GM12878 (cell line): Measurements from ENCODE around the gene TM9SF2. TPM values are rescaled to one million over a fixed set of nuclear protein-coding genes. Genes with fewer than 3 reads are reported as not detected.

Source experiments
- ATAC-seq: fragments of 200-7000 bp; cut with Tn5 transposase; 3 replicates; pipeline ENCODE4 v1.9.1; 2020; ENCODE audit warnings: mild to moderate bottlenecking, moderate library complexity
- BruUV-seq: library from RNA; stranded (reverse); fragments of 400-500 nt; replicated peaks from 2 replicates; lab custom pipeline; 2021; lab: Mats Ljungman, UMichigan
- CTCF ChIA-PET: fragments of 300-600 bp; sonication (Branson Sonifier 250); formaldehyde crosslinking; extraction: SDS; loops from one replicate; lab custom pipeline; 2021; ENCODE audit warnings: inconsistent platforms; lab: Yijun Ruan, JAX
- POLR2A ChIA-PET: fragments of 350-600 bp; formaldehyde crosslinking; extraction: SDS; loops from one replicate; lab custom pipeline; 2021; ENCODE audit warnings: inconsistent platforms; lab: Charles Lee
- RAD21 ChIA-PET: fragments of 300-600 bp; sonication (Branson Sonifier 250); formaldehyde crosslinking; loops from one replicate; lab custom pipeline; 2023; ENCODE audit warnings: antibody characterized with exemption; ENCODE audit not compliant: unreplicated experiment; lab: Charles Lee
- SMC1A ChIA-PET: fragments of 300-600 bp; sonication (Branson Sonifier 250); formaldehyde crosslinking; loops from one replicate; lab custom pipeline; 2023; ENCODE audit not compliant: unreplicated experiment, uncharacterized antibody; lab: Charles Lee
- DNase-seq: peaks from one replicate; pipeline ENCODE4 v3.0.0-alpha.2; 2011; ENCODE audit warnings: low read depth, low spot score
- FAIRE-seq: peaks from 3 replicates; lab custom pipeline; 2011; peaks lifted over from hg19 to GRCh38; lab: Jason Lieb, UNC
- H2AFZ ChIP-seq: 2 replicates; pipeline ENCODE4 v1.6.0; 2011; ENCODE audit warnings: low read depth, low read length, control low read depth; ENCODE audit not compliant: control insufficient read depth
- H3K27ac ChIP-seq: 2 replicates; pipeline ENCODE4 v1.5.1; 2011; ENCODE audit warnings: control low read depth; ENCODE audit not compliant: control insufficient read depth, insufficient read depth
- H3K27me3 ChIP-seq, 2 experiments: replicated peaks in 1 of 2; 2 replicates each; pipeline versions ENCODE4 v1.6.0 to v1.6.1; 2011; ENCODE audit warnings: low read length in 1 of 2; ENCODE audit not compliant: control insufficient read depth in 2 of 2, insufficient read depth in 2 of 2
- H3K36me3 ChIP-seq, 2 experiments: 2 replicates each; pipeline ENCODE4 v1.5.1; 2011; ENCODE audit warnings: low read length in 1 of 2; ENCODE audit not compliant: control insufficient read depth in 2 of 2, insufficient read depth in 2 of 2
- H3K4me1 ChIP-seq: 2 replicates; pipeline ENCODE4 v1.6.1; 2011; ENCODE audit warnings: mild to moderate bottlenecking, low read length, moderate library complexity, mixed read lengths; ENCODE audit not compliant: control insufficient read depth, insufficient read depth
- H3K4me2 ChIP-seq: 2 replicates; pipeline ENCODE4 v1.6.0; 2011; ENCODE audit warnings: control low read depth; ENCODE audit not compliant: control insufficient read depth, insufficient read depth
- H3K4me3 ChIP-seq: fragments of 200-600 bp; sonication (generic); 2 replicates; pipeline ENCODE4 v1.5.1; 2016
- H3K79me2 ChIP-seq: 2 replicates; pipeline ENCODE4 v1.6.0; 2011; ENCODE audit warnings: low read length; ENCODE audit not compliant: control insufficient read depth, insufficient read depth
- H3K9ac ChIP-seq: 2 replicates; pipeline ENCODE4 v1.8.0; 2011; ENCODE audit warnings: low read length, control low read depth, mixed read lengths; ENCODE audit not compliant: control insufficient read depth, insufficient read depth
- H3K9me3 ChIP-seq: replicated peaks from 3 replicates; pipeline ENCODE4 v1.5.1; 2011; ENCODE audit warnings: mild to moderate bottlenecking, low read length; ENCODE audit not compliant: control insufficient read depth, insufficient read depth
- H4K20me1 ChIP-seq: 2 replicates; pipeline ENCODE4 v1.6.0; 2011; ENCODE audit not compliant: control insufficient read depth, insufficient read depth
- BCL11A ChIP-seq: IDR thresholded peaks from 2 replicates; pipeline ENCODE4 v1.6.1; 2011; ENCODE audit warnings: low read depth, low read length
- CBX3 ChIP-seq: fragments of 200-600 bp; sonication (generic); IDR thresholded peaks from 2 replicates; pipeline ENCODE4 v1.6.1; 2016; ENCODE audit warnings: low read depth, borderline replicate concordance
- HDGF ChIP-seq: fragments of 450-650 bp; IDR thresholded peaks from 2 replicates; pipeline ENCODE4 v1.6.1; 2016; ENCODE audit warnings: antibody characterized with exemption
- NKRF ChIP-seq: fragments of 450-650 bp; conservative IDR thresholded peaks from 2 replicates; pipeline ENCODE4 v1.6.1; 2017; ENCODE audit warnings: mild to moderate bottlenecking, moderate library complexity
- PRDM15 ChIP-seq: fragments of 450-650 bp; formaldehyde crosslinking; IDR thresholded peaks from 2 replicates; pipeline ENCODE4 v1.4.0; 2020; ENCODE audit warnings: mild to moderate bottlenecking, moderate library complexity
- RELB ChIP-seq: fragments of 450-650 bp; IDR thresholded peaks from 2 replicates; pipeline ENCODE4 v1.6.1; 2017; ENCODE audit warnings: low read depth, mild to moderate bottlenecking, moderate library complexity
- REST ChIP-seq: IDR thresholded peaks from 2 replicates; pipeline ENCODE4 v1.6.1; 2012; ENCODE audit warnings: mild to moderate bottlenecking, low read depth, low read length
- YY1 ChIP-seq: IDR thresholded peaks from 2 replicates; pipeline ENCODE4 v1.6.1; 2011; ENCODE audit warnings: low read depth, mild to moderate bottlenecking, low read length
- WGBS: methylation state at CpG from one replicate; pipeline ENCODE4 v1.1.6; 2016; ENCODE audit warnings: low lambda C conversion rate; ENCODE audit not compliant: insufficient replicate concordance, insufficient coverage; ENCODE audit errors: missing lambda C conversion rate; 5-methylcytosine and 5-hydroxymethylcytosine counted together
- in situ Hi-C: fragments of 300-500 bp; cut with MboI; formaldehyde crosslinking; loops from 9 replicates; pipeline ENCODE4 v1.14.3; 2018; ENCODE audit warnings: mixed read lengths
- intact Hi-C: fragments of 100-400 bp; cut with micrococcal nuclease; formaldehyde crosslinking; loops from one replicate; pipeline ENCODE4 v1.14.2; 2022; ENCODE audit not compliant: unreplicated experiment
- polyA plus RNA-seq, 11 experiments: library from polyadenylated mRNA; depleted of rRNA in 4 of 11; unstranded in 6 of 11; stranded (reverse) in 5 of 11; fragments of >200 nt; fragmentation: Nextera tagmentation in 4 of 11; fragmentation: Illumina TruSeq in 1 of 11; extraction: Ambion mirVana in 4 of 11; extraction: Trizol in 1 of 11; gene quantifications; 1 replicate in 1 of 11; 2 replicates in 10 of 11; pipeline versions ENCODE4 v1.2.1 to v1.2.3, GENCODE V29; 2011 to 2016; ENCODE audit warnings: inconsistent platforms in 2 of 11, missing spikeins in 2 of 11, low read depth in 1 of 11
- total RNA-seq, 4 experiments: library from RNA; depleted of rRNA in 3 of 4; stranded (reverse); fragments of >200 nt in 3 of 4; fragmentation: Illumina TruSeq in 1 of 4; extraction: Trizol in 1 of 4; gene quantifications; 2 replicates each; pipeline versions ENCODE4 v1.2.1 to v1.2.3, GENCODE V29; 2013 to 2021

Gene TM9SF2
- total and polyA plus RNA-seq, 10 of the 15 experiments (the other 5 are each of a cell fraction or from before 2014, with no cell fraction given) = 34.6 to 128 (median 79.2) TPM

GRCh38 chr13:99606324-99607066 is 105.2 kb downstream of the TM9SF2 start, which contains the start of gene CLYBL (continued):
- TF ChIP-seq REST = peak; percentile 40; the same call in 1 of the 2 replicates
- peak; percentile 94 for TF ChIP-seq YY1

GRCh38 chr13:99608345-99608744 is 107.1 kb downstream of the TM9SF2 start:
- no TSS peak for BruUV-seq
- in situ Hi-C loops = no loop called here
- CTCF ChIA-PET = no interaction called here
- TF ChIP-seq NKRF (no peak), PRDM15 (CRISPR knock-in tag) (no peak), BCL11A (no peak), CBX3 (no peak), RELB (no peak), HDGF (no peak)

More at GRCh38 chr13:99608345-99608744, 107.1 kb downstream of the TM9SF2 start:
- ChIA-PET POLR2A (no interaction called here), SMC1A (no interaction called here), RAD21 (no interaction called here)
- no peak for DNase-seq
- H3K4me1 ChIP-seq = peaks cover 5% of the 10 kb centered on the region; the same call in 1 of the 2 replicates
- no peak for FAIRE-seq
- H3K27ac ChIP-seq = no peak overlapping the region
- WGBS = 98% methylated on average over 15 of the region's 15 CpGs
- no peaks in the 10 kb centered on the region for H3K36me3 ChIP-seq
- no peaks in the 10 kb centered on the region for H3K27me3 ChIP-seq
- H3K9me3 ChIP-seq = no peaks in the 10 kb centered on the region
- H2AFZ ChIP-seq = no peak overlapping the region
- no peaks in the 10 kb centered on the region for H4K20me1 ChIP-seq
- no peak overlapping the region for H3K9ac ChIP-seq
- ATAC-seq = no peak
- H3K79me2 ChIP-seq = no peaks in the 10 kb centered on the region; the same call in 1 of the 2 replicates
- intact Hi-C loops = loop anchor here (5.0 to 10.0 kb wide), 3 partner anchors 66 to 344 kb away; no protein-coding TSS in a partner anchor
- H3K4me3 ChIP-seq = no peak overlapping the region
- no peak overlapping the region for H3K4me2 ChIP-seq
